Trophoblast cell (in vitro differentiated cells and primary cell): ENCODE measurements around the gene INKA2.
"Not testable (repeated sequence)": the region's sequence is repeated elsewhere in the genome, so short reads cannot be mapped to it uniquely, and the experiment has no call there.

Experiments
- DNase-seq, 2 donors: peaks; one replicate each; pipeline ENCODE4 v3.0.0-alpha.2; 2016
- H2AFZ ChIP-seq: 2 replicates; pipeline ENCODE4 v1.6.1; 2013; ENCODE audit warnings: low read length, moderate library complexity, mild to moderate bottlenecking; ENCODE audit not compliant: insufficient read depth, poor library complexity
- H2AK5ac ChIP-seq: 2 replicates; pipeline ENCODE4 v1.6.1; 2013; ENCODE audit warnings: mild to moderate bottlenecking, low read length
- H2BK120ac ChIP-seq: 2 replicates; pipeline ENCODE4 v1.6.1; 2013; ENCODE audit warnings: low read length, mild to moderate bottlenecking, moderate library complexity; ENCODE audit not compliant: insufficient read depth, poor library complexity
- H2BK12ac ChIP-seq: 2 replicates; pipeline ENCODE4 v1.6.1; 2013; ENCODE audit warnings: mild to moderate bottlenecking, low read length, moderate library complexity
- H2BK5ac ChIP-seq: 2 replicates; pipeline ENCODE4 v1.6.1; 2013; ENCODE audit warnings: low read length, low read depth, moderate library complexity, mild to moderate bottlenecking; ENCODE audit not compliant: poor library complexity
- H3K14ac ChIP-seq: 2 replicates; pipeline ENCODE4 v1.6.1; 2013; ENCODE audit warnings: mild to moderate bottlenecking, low read length
- H3K18ac ChIP-seq: 2 replicates; pipeline ENCODE4 v1.6.1; 2013; ENCODE audit warnings: mild to moderate bottlenecking, low read length
- H3K23ac ChIP-seq: 2 replicates; pipeline ENCODE4 v1.6.1; 2013; ENCODE audit warnings: low read length
- H3K27ac ChIP-seq: 2 replicates; pipeline ENCODE4 v1.5.1; 2013; ENCODE audit warnings: low read depth, mild to moderate bottlenecking, inconsistent platforms, low read length, moderate library complexity
- H3K27me3 ChIP-seq: 2 replicates; pipeline ENCODE4 v1.6.1; 2013; ENCODE audit warnings: inconsistent platforms, mild to moderate bottlenecking, low read length, moderate library complexity; ENCODE audit not compliant: insufficient read depth
- H3K36me3 ChIP-seq, 2 experiments: 1 replicate in 1 of 2; 2 replicates in 1 of 2; pipeline ENCODE4 v1.6.1; 2013; ENCODE audit warnings: low read length in 2 of 2, mild to moderate bottlenecking in 2 of 2, moderate library complexity in 1 of 2; ENCODE audit not compliant: insufficient read depth in 2 of 2, control insufficient read depth in 1 of 2
- H3K4ac ChIP-seq: 2 replicates; pipeline ENCODE4 v1.6.1; 2013; ENCODE audit warnings: low read depth, mild to moderate bottlenecking, low read length, moderate library complexity
- H3K4me1 ChIP-seq, 2 experiments: 1 replicate in 1 of 2; 2 replicates in 1 of 2; pipeline ENCODE4 v1.6.1; 2013; ENCODE audit warnings: low read length in 2 of 2, mild to moderate bottlenecking in 2 of 2, moderate library complexity in 1 of 2; ENCODE audit not compliant: insufficient read depth in 2 of 2, control insufficient read depth in 1 of 2
- H3K4me2 ChIP-seq: 2 replicates; pipeline ENCODE4 v1.6.1; 2013; ENCODE audit warnings: inconsistent platforms, mild to moderate bottlenecking, low read length, moderate library complexity
- H3K4me3 ChIP-seq: 2 replicates; pipeline ENCODE4 v1.5.1; 2013; ENCODE audit warnings: mild to moderate bottlenecking, low read depth, low read length, inconsistent platforms
- H3K79me1 ChIP-seq: one replicate; pipeline ENCODE4 v1.6.1; 2013; ENCODE audit warnings: low read length
- H3K79me2 ChIP-seq: 2 replicates; pipeline ENCODE4 v1.6.1; 2013; ENCODE audit warnings: low read length, mild to moderate bottlenecking; ENCODE audit not compliant: control insufficient read depth, insufficient read depth, poor library complexity
- H3K9ac ChIP-seq: 2 replicates; pipeline ENCODE4 v1.6.1; 2013; ENCODE audit warnings: mild to moderate bottlenecking, low read length
- H3K9me3 ChIP-seq: 2 replicates; pipeline ENCODE4 v1.6.1; 2013; ENCODE audit warnings: low read depth, mild to moderate bottlenecking, control low read depth, inconsistent platforms, low read length; ENCODE audit not compliant: insufficient read depth
- H4K12ac ChIP-seq: 2 replicates; pipeline ENCODE4 v1.6.1; 2013; ENCODE audit warnings: low read depth, mild to moderate bottlenecking, low read length, moderate library complexity
- H4K8ac ChIP-seq: 2 replicates; pipeline ENCODE4 v1.6.1; 2013; ENCODE audit warnings: low read depth, mild to moderate bottlenecking, low read length, moderate library complexity
- H4K91ac ChIP-seq: one replicate; pipeline ENCODE4 v1.6.1; 2013; ENCODE audit warnings: low read depth, mild to moderate bottlenecking, low read length, moderate library complexity
- WGBS: extraction: QIAGEN DNeasy Blood & Tissue Kit; methylation state at CpG from one replicate; pipeline ENCODE4 v1.1.7; 2013; ENCODE audit warnings: missing lambda C conversion rate; ENCODE audit not compliant: insufficient read length, insufficient coverage; ENCODE audit errors: extremely low coverage; 5-methylcytosine and 5-hydroxymethylcytosine counted together

INKA2 gene

DNA sequence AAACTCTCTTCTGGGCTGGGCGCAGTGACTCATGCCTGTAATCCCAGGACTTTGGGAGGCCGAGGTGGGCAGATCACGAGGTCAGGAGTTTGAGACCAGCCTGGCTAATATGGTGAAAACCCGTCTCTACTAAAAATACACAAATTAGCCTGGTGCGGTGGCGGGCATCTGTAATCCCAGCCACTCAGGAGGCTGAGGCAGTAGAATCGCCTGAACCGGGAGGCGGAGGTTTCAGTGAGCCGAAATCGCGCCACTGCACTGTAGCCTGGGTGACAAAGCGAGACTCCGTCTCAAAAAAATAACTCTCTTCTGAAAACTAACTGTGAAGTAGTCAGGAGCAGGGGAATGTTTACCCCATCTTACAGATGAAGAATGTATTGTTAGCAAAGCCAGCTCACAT, 3.1 kb upstream of the INKA2 start:
- H2AK5ac ChIP-seq, H4K91ac ChIP-seq, H3K9ac ChIP-seq, H3K23ac ChIP-seq, H3K14ac ChIP-seq, H3K4ac ChIP-seq, H2BK120ac ChIP-seq, H3K9me3 ChIP-seq, H3K4me2 ChIP-seq, DNase-seq, H3K79me2 ChIP-seq, H3K18ac ChIP-seq, H2BK12ac ChIP-seq, H4K12ac ChIP-seq, H2BK5ac ChIP-seq, H3K4me3 ChIP-seq, H3K36me3 ChIP-seq, H3K79me1 ChIP-seq, H4K8ac ChIP-seq, H3K27ac ChIP-seq, H2AFZ ChIP-seq: not testable (repeated sequence)
- Histone ChIP-seq H3K27me3 (peaks cover 29% of the 10 kb centered on the region), H3K4me1 (peaks cover 17% of the 10 kb centered on the region in 2 experiments)
- no CpG with 5 or more reads among the region's 14 CpGs for WGBS

DNA sequence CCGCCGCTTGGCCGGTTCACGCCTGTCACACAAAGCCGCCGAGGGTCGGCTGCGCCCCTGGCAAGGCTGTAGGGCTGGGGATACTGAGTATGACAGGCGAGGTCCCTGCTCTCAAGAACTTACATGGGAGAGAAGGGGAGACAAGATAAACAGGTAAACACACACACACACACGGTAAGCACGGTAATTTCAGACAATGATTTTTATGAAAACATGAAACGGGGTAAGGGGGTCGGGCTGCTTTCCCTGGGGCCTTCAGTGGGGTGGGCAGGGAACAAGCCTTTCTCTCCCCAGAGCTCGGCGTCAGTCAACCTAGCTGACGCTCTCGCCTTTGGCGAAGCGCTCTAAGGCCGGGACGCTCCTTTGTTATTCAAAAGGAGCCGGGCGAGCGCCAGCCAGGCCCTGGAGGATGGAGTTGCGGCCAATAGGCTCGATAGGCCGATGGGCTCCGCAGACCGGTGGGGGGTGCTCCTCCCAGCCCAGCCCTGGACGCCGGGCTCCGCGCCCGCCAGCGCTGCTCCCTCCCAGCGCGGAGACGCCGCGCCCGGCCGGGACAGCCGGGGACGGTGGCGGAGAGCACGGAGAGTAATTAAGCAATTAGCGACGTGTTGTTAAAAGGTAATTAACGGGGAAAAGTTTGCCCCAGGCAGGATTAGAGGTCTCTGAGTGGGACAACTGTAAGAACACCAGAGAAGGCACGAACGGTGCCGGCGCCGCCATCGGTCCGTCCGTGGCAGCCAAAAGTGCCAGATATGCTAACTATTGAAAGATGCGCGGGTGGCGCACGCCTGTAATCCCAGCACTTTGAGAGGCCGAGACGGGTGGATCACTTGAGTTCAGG, 950 bp upstream of the INKA2 start:
- no peak overlapping the region for H2BK5ac ChIP-seq
- H3K4me1 ChIP-seq: peaks cover 17% of the 10 kb centered on the region in 2 experiments
- H3K79me2 ChIP-seq: no peaks in the 10 kb centered on the region
- no peak overlapping the region for H2BK12ac ChIP-seq
- H4K12ac ChIP-seq: no peak overlapping the region
- no peak overlapping the region for H3K18ac ChIP-seq
- H3K79me1 ChIP-seq: peaks cover 3% of the 10 kb centered on the region
- H3K36me3 ChIP-seq: no peaks in the 10 kb centered on the region
- peak overlapping the region; percentile 88 for H3K4me2 ChIP-seq
- H3K4ac ChIP-seq: no peak overlapping the region
- no peak overlapping the region for H4K91ac ChIP-seq
- no peak overlapping the region for H2AK5ac ChIP-seq
- no CpG with 5 or more reads among the region's 63 CpGs for WGBS
- H2BK120ac ChIP-seq: no peak overlapping the region
- no peak overlapping the region for H3K23ac ChIP-seq
- no peak overlapping the region for H3K14ac ChIP-seq
- H2AFZ ChIP-seq: peak overlapping the region; percentile 69
- no peak overlapping the region for H3K4me3 ChIP-seq
- DNase-seq: peak; percentile 47 to 55
- H3K9me3 ChIP-seq: peaks cover 3% of the 10 kb centered on the region
- no peak overlapping the region for H3K27ac ChIP-seq
- peaks cover 30% of the 10 kb centered on the region for H3K27me3 ChIP-seq
- H3K9ac ChIP-seq: no peak overlapping the region
- no peak overlapping the region for H4K8ac ChIP-seq

DNA sequence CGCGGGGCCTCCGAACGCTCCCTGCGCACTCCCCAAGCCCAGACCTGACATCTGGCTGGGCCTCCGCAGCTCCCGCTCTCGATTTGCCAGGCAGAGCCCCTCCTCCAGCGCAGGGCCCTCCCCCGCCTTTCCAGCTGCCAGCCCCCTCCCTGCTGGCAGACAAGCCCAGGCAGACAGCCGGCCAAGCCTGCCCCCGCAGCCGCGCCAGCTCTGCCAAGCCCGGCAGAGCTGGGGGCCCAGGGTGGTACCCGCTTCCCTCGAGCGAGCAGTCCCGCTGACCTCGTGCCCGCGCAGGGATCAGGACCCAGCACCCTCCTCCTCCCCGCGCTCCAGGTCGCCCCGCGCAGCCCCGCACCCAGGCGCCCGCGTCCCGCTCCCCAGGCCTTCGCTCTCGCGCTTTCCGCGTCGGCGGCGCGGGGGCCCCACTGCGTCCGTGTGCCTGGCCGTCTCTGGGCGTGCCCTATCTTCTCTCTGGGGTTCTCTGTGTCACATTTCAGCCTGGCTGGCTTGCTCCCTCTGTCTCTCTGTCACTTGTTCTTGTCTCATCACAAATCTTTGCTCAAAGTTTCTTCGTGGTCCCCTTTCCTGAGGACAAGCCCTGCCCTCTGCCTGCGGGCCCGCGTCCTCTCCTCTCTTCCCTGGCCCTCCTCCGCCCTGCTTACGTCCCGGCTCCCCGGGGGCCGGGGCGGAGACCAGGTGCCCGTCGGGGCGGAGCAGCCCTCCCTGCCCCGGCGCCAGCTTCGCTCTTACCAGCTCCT, 580 bp downstream of the INKA2 start:
- Histone ChIP-seq H4K8ac (peak overlapping the region; percentile 5), H2AK5ac (no peak overlapping the region), H3K4me1 (peaks cover 17% of the 10 kb centered on the region in 2 experiments), H3K9me3 (peaks cover 3% of the 10 kb centered on the region), H2BK12ac (no peak overlapping the region), H3K4ac (peak overlapping the region; percentile 22), H3K79me2 (no peaks in the 10 kb centered on the region), H3K27ac (no peak overlapping the region), H4K91ac (peak overlapping the region; percentile 4), H3K14ac (peak overlapping the region; percentile 61), H3K9ac (peak overlapping the region; percentile 19), H3K79me1 (peaks cover 3% of the 10 kb centered on the region), H2AFZ (peak overlapping the region; percentile 27), H2BK120ac (peak overlapping the region; percentile 30), H3K36me3 (no peaks in the 10 kb centered on the region), H3K27me3 (peaks cover 30% of the 10 kb centered on the region), H3K23ac (no peak overlapping the region), H3K4me2 (peak overlapping the region; percentile 88), H4K12ac (no peak overlapping the region), H3K4me3 (peak overlapping the region; percentile 62), H3K18ac (peak overlapping the region; percentile 37), H2BK5ac (no peak overlapping the region)
- WGBS: no CpG with 5 or more reads among the region's 61 CpGs
- peak; percentile 36 to 56 for DNase-seq

DNA sequence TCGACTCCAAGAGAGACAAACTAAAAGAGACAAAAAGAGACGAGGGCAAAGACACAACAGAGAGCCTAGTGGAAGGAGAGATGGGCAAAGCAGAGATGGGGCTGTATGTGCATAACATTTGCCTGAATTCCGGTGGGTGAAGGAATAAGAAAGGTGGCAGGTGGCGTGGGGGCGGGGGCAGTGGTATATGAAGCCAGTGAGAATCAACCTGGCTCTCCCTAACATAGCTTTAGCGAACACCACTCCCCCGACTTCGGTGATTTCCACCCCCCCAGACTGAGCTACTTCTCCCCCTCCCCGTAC, 1.1 kb downstream of the INKA2 start:
- Histone ChIP-seq H3K27me3 (peaks cover 30% of the 10 kb centered on the region), H3K27ac (no peak overlapping the region), H3K79me1 (peaks cover 3% of the 10 kb centered on the region), H2AFZ (no peak overlapping the region), H2BK12ac (no peak overlapping the region), H4K91ac (no peak overlapping the region), H3K4me1 (peaks cover 17% of the 10 kb centered on the region in 2 experiments), H3K9me3 (peaks cover 3% of the 10 kb centered on the region), H3K4me2 (peak overlapping the region; percentile 88), H4K12ac (no peak overlapping the region), H2AK5ac (no peak overlapping the region), H2BK120ac (no peak overlapping the region), H3K4me3 (no peak overlapping the region), H2BK5ac (no peak overlapping the region), H4K8ac (no peak overlapping the region), H3K23ac (no peak overlapping the region), H3K9ac (no peak overlapping the region), H3K4ac (no peak overlapping the region), H3K36me3 (no peaks in the 10 kb centered on the region), H3K14ac (no peak overlapping the region), H3K18ac (no peak overlapping the region), H3K79me2 (no peaks in the 10 kb centered on the region)
- no CpG with 5 or more reads among the region's 9 CpGs for WGBS
- DNase-seq: no peak
